ENCODE measurements around the gene NFIX. TPM values are rescaled to one million over a fixed set of nuclear protein-coding genes. Genes with fewer than 3 reads are reported as not detected.

The NFIX gene
- total and polyA plus RNA-seq, 2 donors (not counting 1 experiment from before 2014, with no cell fraction given), result 0.69 to 5.6 TPM

DNA sequence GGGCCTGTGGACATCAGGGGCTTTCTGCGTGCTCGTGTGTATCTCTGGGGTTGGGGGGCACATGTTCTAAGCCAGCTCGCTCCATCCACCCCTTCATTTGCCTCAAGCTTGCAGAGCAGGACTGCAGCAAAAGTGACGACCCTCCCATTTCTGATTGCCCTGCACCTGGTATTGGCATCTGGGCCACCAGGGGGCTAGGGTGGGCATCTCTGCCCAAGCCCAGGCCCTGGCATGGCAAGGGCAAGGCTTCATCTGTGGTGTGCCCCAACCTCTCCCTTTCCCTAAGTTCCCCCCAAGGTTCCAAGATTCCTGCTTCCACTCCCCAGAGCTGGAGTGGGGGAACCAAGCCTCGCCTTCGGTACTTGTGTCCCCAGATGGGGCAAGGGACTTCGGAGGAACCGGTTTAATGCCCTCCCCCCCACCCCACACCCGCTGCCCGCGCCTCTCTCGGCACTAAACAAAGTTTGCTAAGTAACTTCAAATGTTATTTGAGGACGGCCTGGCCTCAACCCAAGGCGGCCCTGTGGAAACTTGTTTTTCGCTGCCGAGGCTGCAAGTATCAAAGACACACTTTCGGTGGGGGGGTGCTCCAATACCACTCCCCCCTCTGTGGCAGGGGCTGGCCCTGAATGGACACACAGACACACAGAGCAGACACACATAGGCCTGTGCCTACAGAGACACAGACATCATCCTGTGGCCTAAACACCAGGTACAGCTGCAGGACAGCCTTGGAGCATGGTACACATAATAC, 12.2 kb downstream of the NFIX start:
- H3K9me3 ChIP-seq (ENCODE audit: control extremely low read depth in 1 of 3, control insufficient read depth in 2 of 3, insufficient read depth in 1 of 3, low read length in 2 of 3), result peaks cover 0 to 18% (median 0%) of the 10 kb centered on the region in 3 donors
- intact Hi-C loops (cut with micrococcal nuclease), result no loop called here
- H3K36me3 ChIP-seq (replicated peaks in 1 of 2; ENCODE audit: control extremely low read depth in 1 of 2, control insufficient read depth in 1 of 2, extremely low read depth in 1 of 2, insufficient read depth in 2 of 2, low read length in 1 of 2), result no peaks in the 10 kb centered on the region
- POLR2A ChIA-PET, result no interaction called here
- no peaks in the 10 kb centered on the region for H3K79me2 ChIP-seq (ENCODE audit: control insufficient read depth, insufficient read depth, low read length)
- DNase-seq (no peak), ATAC-seq (ENCODE audit: low read depth) (no peak)
- Mint-ChIP-seq H3K27ac (no peak overlapping the region), H3K9me3 (ENCODE audit: insufficient read depth) (no peaks in the 10 kb centered on the region), H3K4me1 (peaks cover under 1% of the 10 kb centered on the region), H3K4me3 (no peak overlapping the region), H3K27me3 (peaks cover 39% of the 10 kb centered on the region)
- H3K27me3 ChIP-seq (replicated peaks in 1 of 4; ENCODE audit: control extremely low read depth in 1 of 4, control insufficient read depth in 3 of 4, insufficient read depth in 4 of 4, low read length in 3 of 4), result peaks cover 0 to 42% (median 21%) of the 10 kb centered on the region in 4 experiments
- no peak overlapping the region for H3K27ac ChIP-seq (ENCODE audit: low read length in 2 of 2)
- no peak overlapping the region for H3K4me2 ChIP-seq (replicated peaks; ENCODE audit: low read depth, low read length, poor library complexity, severe bottlenecking)
- CTCF ChIA-PET, result interaction anchor here (1.1 to 2.9 kb wide), 3 partner anchors 48 to 87 kb away, joined by 3 to 12 read pairs (median 3); no protein-coding TSS in a partner anchor
- H3K4me3 ChIP-seq (ENCODE audit: control extremely low read depth in 1 of 5, extremely low read depth in 1 of 5, insufficient read depth in 1 of 5, low read depth in 2 of 5, low read length in 4 of 5), result no peak overlapping the region
- H4K20me1 ChIP-seq (ENCODE audit: control insufficient read depth, insufficient read depth, low read length, poor library complexity, severe bottlenecking), result no peaks in the 10 kb centered on the region
- no peak overlapping the region for H2AFZ ChIP-seq (ENCODE audit: insufficient read depth, low read depth, low read length, poor library complexity, severe bottlenecking)
- 91% methylated on average over 11 of the region's 17 CpGs for WGBS (ENCODE audit: insufficient coverage)
- TF ChIP-seq, protein P1, sequence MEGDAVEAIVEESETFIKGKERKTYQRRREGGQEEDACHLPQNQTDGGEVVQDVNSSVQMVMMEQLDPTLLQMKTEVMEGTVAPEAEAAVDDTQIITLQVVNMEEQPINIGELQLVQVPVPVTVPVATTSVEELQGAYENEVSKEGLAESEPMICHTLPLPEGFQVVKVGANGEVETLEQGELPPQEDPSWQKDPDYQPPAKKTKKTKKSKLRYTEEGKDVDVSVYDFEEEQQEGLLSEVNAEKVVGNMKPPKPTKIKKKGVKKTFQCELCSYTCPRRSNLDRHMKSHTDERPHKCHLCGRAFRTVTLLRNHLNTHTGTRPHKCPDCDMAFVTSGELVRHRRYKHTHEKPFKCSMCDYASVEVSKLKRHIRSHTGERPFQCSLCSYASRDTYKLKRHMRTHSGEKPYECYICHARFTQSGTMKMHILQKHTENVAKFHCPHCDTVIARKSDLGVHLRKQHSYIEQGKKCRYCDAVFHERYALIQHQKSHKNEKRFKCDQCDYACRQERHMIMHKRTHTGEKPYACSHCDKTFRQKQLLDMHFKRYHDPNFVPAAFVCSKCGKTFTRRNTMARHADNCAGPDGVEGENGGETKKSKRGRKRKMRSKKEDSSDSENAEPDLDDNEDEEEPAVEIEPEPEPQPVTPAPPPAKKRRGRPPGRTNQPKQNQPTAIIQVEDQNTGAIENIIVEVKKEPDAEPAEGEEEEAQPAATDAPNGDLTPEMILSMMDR (IDR thresholded peaks at IDR 0.05), result no peak
- TF ChIP-seq EZH2 (IDR thresholded peaks at IDR 0.05; ENCODE audit: borderline replicate concordance, insufficient read depth, low read depth, low read length, poor library complexity, severe bottlenecking), result no peak
- peaks cover 10 to 20% of the 10 kb centered on the region in 2 donors for H3K4me1 ChIP-seq (ENCODE audit: control insufficient read depth in 2 of 2, insufficient read depth in 2 of 2, low read length in 2 of 2)
- H3K9ac ChIP-seq (ENCODE audit: low read length), result no peak overlapping the region
